HCT116 (cell line): ENCODE data around the gene PQBP1. TPM values are rescaled to one million over a fixed set of nuclear protein-coding genes. Genes with fewer than 3 reads are reported as not detected.
A peak's percentile ranks its signal among the peaks of the same experiment; 100 is the strongest.

ENCODE experiments used
- ATAC-seq: fragments of 200-7000 bp; cut with Tn5 transposase; 2 replicates; pipeline ENCODE4 v1.9.1; 2020; ENCODE audit warnings: mild to moderate bottlenecking, moderate library complexity
- BruUV-seq: library from RNA; stranded (reverse); fragments of 400-500 nt; replicated peaks from 2 replicates; lab custom pipeline; 2021; lab: Mats Ljungman, UMichigan
- CTCF ChIA-PET: fragments of 300-600 bp; sonication (Branson Sonifier 250); formaldehyde crosslinking; loops from one replicate; lab custom pipeline; 2021; ENCODE audit warnings: antibody characterized with exemption; lab: Charles Lee
- POLR2A ChIA-PET: fragments of 300-600, 350-600 bp; sonication (Branson Sonifier 250); formaldehyde crosslinking; loops from one replicate; lab custom pipeline; 2021; ENCODE audit warnings: antibody characterized with exemption; lab: Charles Lee
- RAD21 ChIA-PET, 2 experiments: fragments of 300-600 bp; sonication (Branson Sonifier 250); formaldehyde crosslinking; loops; one replicate each; lab custom pipeline; 2023; ENCODE audit warnings: low total read pairs in 2 of 2; ENCODE audit not compliant: uncharacterized antibody in 2 of 2, unreplicated experiment in 2 of 2, low non-redundant PET in 1 of 2; lab: Charles Lee
- DNase-seq: peaks from one replicate; pipeline ENCODE4 v3.0.0-alpha.2; 2010; ENCODE audit warnings: low read depth, low spot score
- H2AFZ ChIP-seq: fragments of 200-600 bp; shearing (Covaris generic), sonication (generic); 2 replicates; pipeline ENCODE4 v1.6.1; 2017; ENCODE audit warnings: low read depth, mixed run types, mixed read lengths, antibody characterized with exemption, low read length; ENCODE audit not compliant: poor library complexity, severe bottlenecking
- H3K27ac ChIP-seq: 2 replicates; pipeline ENCODE4 v1.5.1; 2012; ENCODE audit warnings: low read depth, low read length
- H3K27me3 ChIP-seq: fragments of 200-600 bp; sonication (generic); 2 replicates; pipeline ENCODE4 v1.6.1; 2016; ENCODE audit warnings: mixed run types, low read length, mixed read lengths; ENCODE audit not compliant: insufficient read depth
- H3K36me3 ChIP-seq, 2 experiments: fragments of 200-500 bp in 1 of 2; fragments of 200-600 bp in 1 of 2; sonication (Bioruptor generic) in 1 of 2; sonication (generic) in 1 of 2; 2 replicates each; pipeline versions ENCODE4 v1.5.1 to v1.6.1; 2014 to 2016; ENCODE audit warnings: low read length in 2 of 2, inconsistent platforms in 1 of 2, mixed read lengths in 1 of 2, mixed run types in 1 of 2; ENCODE audit not compliant: insufficient read depth in 2 of 2, control insufficient read depth in 1 of 2
- H3K4me1 ChIP-seq, 2 experiments: fragments of 200-600 bp in 1 of 2; sonication (generic) in 1 of 2; 2 replicates each; pipeline versions ENCODE4 v1.5.1 to v1.6.1; 2012 to 2017; ENCODE audit warnings: low read length in 2 of 2, inconsistent platforms in 1 of 2, mild to moderate bottlenecking in 1 of 2, mixed read lengths in 1 of 2, mixed run types in 1 of 2, moderate library complexity in 1 of 2; ENCODE audit not compliant: insufficient read depth in 2 of 2, control insufficient read depth in 1 of 2
- H3K4me2 ChIP-seq: fragments of 200-600 bp; sonication (generic); 2 replicates; pipeline ENCODE4 v1.6.1; 2017; ENCODE audit warnings: mixed run types, low read length, mixed read lengths
- H3K4me3 ChIP-seq, 2 experiments: fragments of 200-600 bp in 1 of 2; sonication (generic) in 1 of 2; replicated peaks in 1 of 2; 2 replicates each; pipeline ENCODE4 v1.5.1; 2011 to 2016; ENCODE audit warnings: low read length in 2 of 2, control low read depth in 1 of 2, low read depth in 1 of 2, mild to moderate bottlenecking in 1 of 2, mixed read lengths in 1 of 2, mixed run types in 1 of 2
- H3K79me2 ChIP-seq: fragments of 200-600 bp; sonication (generic); 2 replicates; pipeline ENCODE4 v1.6.1; 2017; ENCODE audit warnings: mild to moderate bottlenecking, mixed run types, low read length, moderate library complexity, mixed read lengths; ENCODE audit not compliant: insufficient read depth
- H3K9ac ChIP-seq: fragments of 200-600 bp; sonication (generic); 2 replicates; pipeline ENCODE4 v1.6.1; 2016; ENCODE audit warnings: low read length, mixed read lengths
- H3K9me2 ChIP-seq: fragments of 200-600 bp; sonication (generic), shearing (Covaris generic); 2 replicates; pipeline ENCODE4 v1.6.1; 2017; ENCODE audit warnings: mixed run types, mild to moderate bottlenecking, moderate library complexity; ENCODE audit not compliant: insufficient read depth
- H3K9me3 ChIP-seq, 2 experiments: fragments of 200-500 bp in 1 of 2; fragments of 200-600 bp in 1 of 2; sonication (Bioruptor generic) in 1 of 2; sonication (generic) in 1 of 2; 2 replicates each; pipeline ENCODE4 v1.6.1; 2014 to 2017; ENCODE audit warnings: low read length in 2 of 2, mixed read lengths in 2 of 2, inconsistent platforms in 1 of 2, low read depth in 1 of 2, mild to moderate bottlenecking in 1 of 2, mixed run types in 1 of 2, moderate library complexity in 1 of 2; ENCODE audit not compliant: control insufficient read depth in 1 of 2, insufficient read depth in 1 of 2
- H4K20me1 ChIP-seq: fragments of 200-600 bp; sonication (generic), shearing (Covaris generic); 2 replicates; pipeline ENCODE4 v1.6.1; 2017; ENCODE audit warnings: mixed run types, mild to moderate bottlenecking, moderate library complexity; ENCODE audit not compliant: insufficient read depth
- ATF3 ChIP-seq: IDR thresholded peaks from 2 replicates; pipeline ENCODE4 v1.6.1; 2012
- CBX3 ChIP-seq: IDR thresholded peaks from 2 replicates; pipeline ENCODE4 v1.6.1; 2012; ENCODE audit warnings: low read depth
- CEBPB ChIP-seq: IDR thresholded peaks from 2 replicates; pipeline ENCODE4 v1.6.1; 2012; ENCODE audit warnings: low read depth
- CTCF ChIP-seq, 3 experiments: fragments of 200-600 bp in 1 of 3; sonication (generic) in 1 of 3; IDR thresholded peaks in 2 of 3; conservative IDR thresholded peaks in 1 of 3; 2 replicates each; pipeline ENCODE4 v1.5.1; 2012 to 2017; ENCODE audit warnings: low read depth in 2 of 3, low read length in 2 of 3, antibody characterized with exemption in 1 of 3, borderline replicate concordance in 1 of 3, control low read depth in 1 of 3, mild to moderate bottlenecking in 1 of 3, mixed read lengths in 1 of 3, mixed run types in 1 of 3, moderate library complexity in 1 of 3; ENCODE audit not compliant: insufficient read depth in 1 of 3
- EGR1 ChIP-seq: IDR thresholded peaks from 2 replicates; pipeline ENCODE4 v1.6.1; 2012; ENCODE audit warnings: low read depth
- ELF1 ChIP-seq: IDR thresholded peaks from 2 replicates; pipeline ENCODE4 v1.6.1; 2012; ENCODE audit warnings: low read depth, borderline replicate concordance
- EZH2 ChIP-seq: fragments of 200-600 bp; sonication (generic); IDR thresholded peaks from 2 replicates; pipeline ENCODE4 v1.6.1; 2017; ENCODE audit warnings: antibody characterized with exemption, mixed run types
- FOSL1 ChIP-seq: IDR thresholded peaks from 2 replicates; pipeline ENCODE4 v1.6.1; 2012; ENCODE audit warnings: low read depth
- JUND ChIP-seq: IDR thresholded peaks from 2 replicates; pipeline ENCODE4 v1.6.1; 2012
- POLR2A ChIP-seq: IDR thresholded peaks from 2 replicates; pipeline ENCODE4 v1.7.0; 2011; ENCODE audit warnings: borderline replicate concordance; ENCODE audit not compliant: insufficient read depth, insufficient read length; ENCODE audit errors: extremely low read depth
- POLR2AphosphoS5 ChIP-seq: IDR thresholded peaks from 2 replicates; pipeline ENCODE4 v1.6.1; 2011; ENCODE audit warnings: mild to moderate bottlenecking, low read depth, low read length, moderate library complexity
- RAD21 ChIP-seq: IDR thresholded peaks from 2 replicates; pipeline ENCODE4 v1.6.1; 2012; ENCODE audit warnings: low read depth, mild to moderate bottlenecking
- SIN3A ChIP-seq: IDR thresholded peaks from 2 replicates; pipeline ENCODE4 v1.6.1; 2012; ENCODE audit warnings: low read depth
- SP1 ChIP-seq: IDR thresholded peaks from 2 replicates; pipeline ENCODE4 v1.6.1; 2012; ENCODE audit warnings: low read depth
- SRF ChIP-seq: IDR thresholded peaks from 2 replicates; pipeline ENCODE4 v1.6.1; 2012; ENCODE audit warnings: low read depth
- TCF7L2 ChIP-seq: IDR thresholded peaks from 2 replicates; pipeline ENCODE4 v1.7.0; 2011; ENCODE audit warnings: borderline replicate concordance, inconsistent platforms; ENCODE audit not compliant: insufficient read depth, insufficient read length; ENCODE audit errors: extremely low read depth
- YY1 ChIP-seq: IDR thresholded peaks from 2 replicates; pipeline ENCODE4 v1.6.1; 2011; ENCODE audit warnings: low read length, low read depth, moderate library complexity, mild to moderate bottlenecking; ENCODE audit not compliant: insufficient replicate concordance; ENCODE audit errors: extremely low read depth
- ZFX ChIP-seq: fragments of 450-650 bp; IDR thresholded peaks from 2 replicates; pipeline ENCODE4 v1.6.1; 2017
- ZNF274 ChIP-seq: fragments of 200-500 bp; sonication (Bioruptor generic); IDR thresholded peaks from 2 replicates; pipeline ENCODE4 v1.6.1; 2014; ENCODE audit warnings: mild to moderate bottlenecking, low read depth, low read length, inconsistent platforms
- intact Hi-C: fragments of 100-400 bp; cut with micrococcal nuclease; formaldehyde crosslinking; loops from 2 replicates; pipeline ENCODE4 v1.10.0; 2022
- total RNA-seq: library from RNA; stranded (reverse); gene quantifications from one replicate; pipeline ENCODE4 v1.2.1, GENCODE V29; 2021; ENCODE audit not compliant: unreplicated experiment

Gene PQBP1
- total RNA-seq, 1 experiment from 2014 or later: 67.1 TPM

GRCh38 chrX:48890296-48890925 lies 7.3 kb upstream of the PQBP1 start:
- Histone ChIP-seq H4K20me1 (no peaks in the 10 kb centered on the region), H3K9me3 (no peaks in the 10 kb centered on the region), H3K4me1 (peaks cover 3 to 14% of the 10 kb centered on the region in 2 experiments; a peak in 3 of 4 replicates), H2AFZ (no peak overlapping the region), H3K27me3 (no peaks in the 10 kb centered on the region), H3K9ac (no peak overlapping the region), H3K4me2 (0 out of 2 replicates have a peak overlapping the region, but pooled peaks have one; percentile 81), H3K4me3 (no peak overlapping the region), H3K9me2 (no peaks in the 10 kb centered on the region), H3K27ac (no peak overlapping the region), H3K36me3 (peaks cover 0 to 7% of the 10 kb centered on the region in 2 experiments; a peak in 1 of 4 replicates), H3K79me2 (peaks cover 6% of the 10 kb centered on the region)
- ATAC-seq (no peak), DNase-seq (no peak)
- ChIA-PET RAD21 (no interaction called here), POLR2A (no interaction called here), CTCF (no interaction called here)
- no TSS peak for BruUV-seq
- intact Hi-C loops: loop anchor here (10.0 kb wide), 1 partner anchor 86 kb away; the partner anchor contains the start of gene HDAC6
- TF ChIP-seq SP1: no peak
- TF ChIP-seq JUND: no peak
- TF ChIP-seq POLR2A: no peak
- no peak for TF ChIP-seq YY1
- no peak for TF ChIP-seq FOSL1
- no peak for TF ChIP-seq ELF1
- no peak for TF ChIP-seq POLR2AphosphoS5
- no peak for TF ChIP-seq EGR1
- TF ChIP-seq ZFX: no peak
- TF ChIP-seq ZNF274: no peak
- TF ChIP-seq EZH2: no peak
- no peak for TF ChIP-seq SRF
- no peak for TF ChIP-seq CEBPB
- TF ChIP-seq CBX3: no peak
- no peak for TF ChIP-seq RAD21
- no peak for TF ChIP-seq CTCF (IDR thresholded peaks at IDR 0.05 in 2 of 3, conservative IDR thresholded peaks at IDR 0.05 in 1 of 3; ENCODE audit: borderline replicate concordance in 1 of 3, insufficient read depth in 1 of 3, low read depth in 2 of 3, low read length in 2 of 3)
- TF ChIP-seq TCF7L2: no peak
- TF ChIP-seq ATF3: no peak
- no peak for TF ChIP-seq SIN3A
